ENCODE results near the gene LIMK2. TPM values are rescaled to one million over a fixed set of nuclear protein-coding genes. Genes with fewer than 3 reads are reported as not detected.
"Not testable (repeated sequence)": the region's sequence is repeated elsewhere in the genome, so short reads cannot be mapped to it uniquely, and the experiment has no call there.

The LIMK2 gene
- total RNA-seq, 1 donor from 2014 or later: 35.9 TPM

GRCh38 chr22:31241936-31242335 is 29.8 kb downstream of the LIMK2 start:
- intact Hi-C loops (cut with micrococcal nuclease): no loop called here
- no peak overlapping the region for H3K27ac Mint-ChIP-seq
- no peak overlapping the region for H3K4me3 Mint-ChIP-seq
- H3K4me1 Mint-ChIP-seq: peaks cover 37% of the 10 kb centered on the region
- peaks cover 8% of the 10 kb centered on the region for H3K36me3 Mint-ChIP-seq (ENCODE audit: low read depth)
- H3K27me3 Mint-ChIP-seq: no peaks in the 10 kb centered on the region
- DNase-seq: no peak
- no peaks in the 10 kb centered on the region for H3K9me3 Mint-ChIP-seq

- no peak overlapping the region for H3K4me3 Mint-ChIP-seq
- peaks cover 11% of the 10 kb centered on the region for H3K36me3 Mint-ChIP-seq (ENCODE audit: low read depth)
- intact Hi-C loops (cut with micrococcal nuclease): no loop called here
- DNase-seq: no peak
- H3K4me1 Mint-ChIP-seq: peaks cover 43% of the 10 kb centered on the region
- H3K27me3 Mint-ChIP-seq: no peaks in the 10 kb centered on the region
- H3K9me3 Mint-ChIP-seq: no peaks in the 10 kb centered on the region
- no peak overlapping the region for H3K27ac Mint-ChIP-seq
Measured at GRCh38 chr22:31243339-31244045, 31.4 kb downstream of the LIMK2 start.

- Mint-ChIP-seq H3K27me3 (no peaks in the 10 kb centered on the region), H3K36me3 (ENCODE audit: low read depth) (peaks cover 11% of the 10 kb centered on the region), H3K27ac (no peak overlapping the region), H3K4me1 (peaks cover 42% of the 10 kb centered on the region), H3K9me3 (no peaks in the 10 kb centered on the region), H3K4me3 (no peak overlapping the region)
- intact Hi-C loops (cut with micrococcal nuclease): no loop called here
- DNase-seq: no peak
Measured at GRCh38 chr22:31244046-31244942, 32.2 kb downstream of the LIMK2 start.

DNA sequence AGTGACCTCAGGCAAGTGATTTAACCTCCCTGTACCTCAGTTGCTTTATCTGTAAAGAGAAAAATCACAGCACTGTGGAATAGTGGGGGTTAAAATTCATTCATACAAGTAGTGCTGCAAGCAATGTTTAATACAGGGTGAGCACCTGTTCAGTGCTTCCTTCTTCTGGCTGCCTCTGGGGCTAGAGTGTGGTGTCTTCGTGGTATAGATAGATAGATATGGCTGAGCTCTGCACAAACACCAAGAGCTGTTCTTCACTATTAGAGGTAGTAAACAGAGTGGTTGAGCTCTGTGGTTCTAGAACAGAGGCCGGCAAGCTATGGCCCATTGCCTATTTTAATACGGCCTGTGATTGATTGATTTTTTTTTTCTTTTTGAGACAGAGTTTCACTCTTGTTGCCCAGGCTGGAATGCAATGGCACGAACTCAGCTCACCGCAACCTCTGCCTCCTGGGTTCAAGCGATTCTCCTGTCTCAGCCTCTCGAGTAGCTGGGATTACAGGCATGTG is 32.9 kb downstream of the LIMK2 start:
- intact Hi-C loops (cut with micrococcal nuclease): no loop called here
- Mint-ChIP-seq H3K36me3 (ENCODE audit: low read depth) (peaks cover 11% of the 10 kb centered on the region), H3K27ac (peak overlapping the region; percentile 49), H3K4me1 (peaks cover 36% of the 10 kb centered on the region), H3K9me3 (no peaks in the 10 kb centered on the region), H3K4me3 (no peak overlapping the region), H3K27me3 (no peaks in the 10 kb centered on the region)
- peak; percentile 62 for DNase-seq

GRCh38 chr22:31245998-31246397 is 33.9 kb downstream of the LIMK2 start:
- intact Hi-C loops (cut with micrococcal nuclease); H3K27ac Mint-ChIP-seq; H3K27me3 Mint-ChIP-seq; H3K36me3 Mint-ChIP-seq (ENCODE audit: low read depth); H3K9me3 Mint-ChIP-seq; H3K4me3 Mint-ChIP-seq; DNase-seq: not testable (repeated sequence)
- H3K4me1 Mint-ChIP-seq: peaks cover 32% of the 10 kb centered on the region

DNA sequence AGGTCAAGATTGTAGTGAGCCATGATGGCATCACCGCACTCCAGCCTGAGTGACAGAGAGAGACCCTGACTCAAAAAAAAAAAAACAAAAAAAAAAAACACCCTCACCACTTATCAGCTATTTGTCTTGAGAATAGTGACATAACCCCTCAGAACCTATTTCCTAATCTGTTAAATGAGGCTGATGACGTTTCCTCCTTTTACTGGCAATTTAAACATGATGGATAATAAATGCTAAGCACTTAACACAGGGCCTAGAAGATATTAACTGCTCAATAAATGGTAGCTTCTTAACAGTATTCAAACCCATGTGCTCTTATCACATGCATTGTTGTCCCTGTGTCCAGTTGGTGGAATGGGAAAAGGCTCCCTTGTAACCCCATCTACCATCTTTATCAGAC is 34.6 kb downstream of the LIMK2 start:
- Mint-ChIP-seq H3K4me3 (no peak overlapping the region), H3K36me3 (ENCODE audit: low read depth) (peaks cover 9% of the 10 kb centered on the region), H3K27ac (no peak overlapping the region), H3K27me3 (no peaks in the 10 kb centered on the region), H3K9me3 (no peaks in the 10 kb centered on the region), H3K4me1 (peaks cover 30% of the 10 kb centered on the region)
- intact Hi-C loops (cut with micrococcal nuclease): no loop called here
- DNase-seq: no peak

GRCh38 chr22:31247726-31248125 is 35.6 kb downstream of the LIMK2 start:
- H3K27me3 Mint-ChIP-seq: no peaks in the 10 kb centered on the region
- no peak for DNase-seq
- peaks cover 3% of the 10 kb centered on the region for H3K36me3 Mint-ChIP-seq (ENCODE audit: low read depth)
- H3K4me1 Mint-ChIP-seq: peaks cover 24% of the 10 kb centered on the region
- intact Hi-C loops (cut with micrococcal nuclease): no loop called here
- no peaks in the 10 kb centered on the region for H3K9me3 Mint-ChIP-seq
- peak overlapping the region; percentile 75 for H3K27ac Mint-ChIP-seq
- peak overlapping the region; percentile 79 for H3K4me3 Mint-ChIP-seq

DNA sequence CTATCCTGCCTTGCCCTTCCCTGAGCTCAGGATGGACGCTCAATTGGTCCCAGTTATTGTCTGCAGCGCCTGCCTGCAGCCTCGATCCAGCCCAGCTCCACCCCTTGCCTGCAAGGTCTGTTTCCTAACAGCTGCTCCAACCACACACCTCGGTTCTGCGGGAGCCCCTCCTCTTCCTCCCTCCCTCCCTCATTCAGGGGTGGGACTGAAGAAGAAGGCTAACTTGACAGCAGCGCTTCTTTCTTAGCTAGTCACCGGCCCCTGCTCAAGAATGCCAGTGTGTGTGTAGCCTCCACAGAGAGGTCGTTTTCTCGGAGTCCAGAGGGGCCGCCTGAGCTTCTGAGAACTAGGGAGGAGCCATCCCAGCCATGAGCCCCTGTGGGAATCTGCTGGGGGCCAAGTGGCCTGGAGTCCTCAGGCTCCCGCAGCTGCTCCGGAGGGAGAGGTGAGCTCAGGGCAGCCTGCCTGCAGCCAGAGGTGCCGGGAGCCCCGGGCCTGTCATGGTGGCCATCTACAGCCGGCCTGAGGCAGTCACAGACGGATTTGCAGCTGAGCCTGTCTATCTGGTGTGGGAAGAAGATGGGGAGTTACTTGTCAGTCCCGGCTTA is 36.1 kb downstream of the LIMK2 start:
- peak; percentile 93 for DNase-seq
- Mint-ChIP-seq H3K27me3 (no peaks in the 10 kb centered on the region), H3K4me1 (peaks cover 21% of the 10 kb centered on the region), H3K36me3 (ENCODE audit: low read depth) (peaks cover 3% of the 10 kb centered on the region), H3K4me3 (peak overlapping the region; percentile 79), H3K9me3 (no peaks in the 10 kb centered on the region), H3K27ac (peak overlapping the region; percentile 75)
- intact Hi-C loops (cut with micrococcal nuclease): no loop called here

DNA sequence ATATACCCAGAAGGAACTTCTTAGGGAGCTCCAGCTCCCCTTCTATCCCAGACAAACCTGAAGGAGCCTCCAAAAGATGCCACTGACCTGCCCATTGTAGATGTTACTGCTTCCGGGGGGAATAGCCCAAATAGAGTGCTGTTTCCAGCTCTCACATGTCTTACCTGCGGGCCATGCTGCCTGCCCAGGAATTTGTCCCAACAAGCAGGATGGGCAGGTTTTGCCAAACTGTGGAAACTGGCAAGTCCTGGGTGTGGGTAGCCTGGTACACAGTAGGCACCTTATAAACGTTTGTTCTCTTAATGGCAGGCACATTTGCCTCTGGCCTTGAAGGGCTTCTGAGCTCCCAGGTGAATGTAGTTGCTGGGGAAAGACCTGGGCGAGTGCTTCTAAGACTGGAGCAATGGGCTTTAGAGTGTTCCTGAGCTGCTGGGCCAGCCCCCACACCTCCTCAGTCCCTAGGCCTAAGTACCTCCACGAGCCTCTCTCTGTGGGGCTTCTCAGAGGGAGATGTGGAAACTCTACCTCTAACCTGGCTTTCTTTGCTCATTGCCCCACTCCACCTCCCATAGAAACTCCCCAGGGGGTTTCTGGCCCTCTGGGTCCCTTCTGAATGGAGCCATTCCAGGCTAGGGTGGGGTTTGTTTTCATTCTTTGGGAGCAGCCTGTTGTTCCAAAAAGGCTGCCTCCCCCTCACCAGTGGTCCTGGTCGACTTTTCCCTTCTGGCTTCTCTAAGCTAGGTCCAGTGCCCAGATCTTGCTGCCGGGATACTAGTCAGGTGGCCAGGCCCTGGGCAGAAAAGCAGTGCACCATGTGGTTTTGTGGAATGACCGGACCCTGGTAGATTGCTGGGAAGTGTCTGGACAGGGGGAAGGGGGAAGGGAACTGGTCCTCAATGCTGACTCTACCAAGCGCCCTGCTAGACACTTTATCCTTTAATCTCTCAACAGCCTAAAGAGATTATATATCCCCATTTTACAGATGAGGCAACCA is 37.2 kb downstream of the LIMK2 start:
- H3K36me3 Mint-ChIP-seq (ENCODE audit: low read depth): peaks cover 5% of the 10 kb centered on the region
- no peak overlapping the region for H3K4me3 Mint-ChIP-seq
- H3K9me3 Mint-ChIP-seq: no peaks in the 10 kb centered on the region
- intact Hi-C loops (cut with micrococcal nuclease): no loop called here
- H3K27me3 Mint-ChIP-seq: no peaks in the 10 kb centered on the region
- no peak overlapping the region for H3K27ac Mint-ChIP-seq
- peaks cover 19% of the 10 kb centered on the region for H3K4me1 Mint-ChIP-seq
- DNase-seq: no peak

GRCh38 chr22:31250740-31251600 is 38.9 kb downstream of the LIMK2 start:
- intact Hi-C loops (cut with micrococcal nuclease): no loop called here
- H3K36me3 Mint-ChIP-seq (ENCODE audit: low read depth): peaks cover 6% of the 10 kb centered on the region
- no peaks in the 10 kb centered on the region for H3K9me3 Mint-ChIP-seq
- no peak overlapping the region for H3K4me3 Mint-ChIP-seq
- peaks cover 23% of the 10 kb centered on the region for H3K4me1 Mint-ChIP-seq
- H3K27me3 Mint-ChIP-seq: no peaks in the 10 kb centered on the region
- DNase-seq: no peak
- H3K27ac Mint-ChIP-seq: no peak overlapping the region

DNA sequence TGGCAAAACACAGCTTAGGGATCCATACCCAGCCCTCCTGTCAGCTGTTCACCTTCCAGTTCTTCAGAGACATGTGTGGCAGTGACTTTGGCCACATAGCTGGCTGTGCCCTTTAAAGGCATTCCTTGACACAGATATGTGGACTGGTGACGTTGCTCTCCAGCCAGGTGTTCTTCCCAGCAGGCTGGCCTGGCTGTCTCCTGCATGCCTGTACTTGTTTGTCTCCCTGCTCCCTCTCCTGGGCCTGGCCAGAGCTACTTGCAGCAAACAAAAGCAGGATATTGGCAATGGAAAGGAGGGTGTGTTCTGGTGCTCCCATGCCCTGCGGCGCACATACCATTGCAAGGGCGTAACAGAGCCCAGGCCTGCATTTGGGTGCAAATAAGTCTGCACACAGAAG is 41.9 kb downstream of the LIMK2 start:
- no peak for DNase-seq
- H3K36me3 Mint-ChIP-seq (ENCODE audit: low read depth): peaks cover 13% of the 10 kb centered on the region
- H3K27ac Mint-ChIP-seq: no peak overlapping the region
- peaks cover 9% of the 10 kb centered on the region for H3K4me1 Mint-ChIP-seq
- no peaks in the 10 kb centered on the region for H3K27me3 Mint-ChIP-seq
- no peak overlapping the region for H3K4me3 Mint-ChIP-seq
- no peaks in the 10 kb centered on the region for H3K9me3 Mint-ChIP-seq
- intact Hi-C loops (cut with micrococcal nuclease): no loop called here

DNA sequence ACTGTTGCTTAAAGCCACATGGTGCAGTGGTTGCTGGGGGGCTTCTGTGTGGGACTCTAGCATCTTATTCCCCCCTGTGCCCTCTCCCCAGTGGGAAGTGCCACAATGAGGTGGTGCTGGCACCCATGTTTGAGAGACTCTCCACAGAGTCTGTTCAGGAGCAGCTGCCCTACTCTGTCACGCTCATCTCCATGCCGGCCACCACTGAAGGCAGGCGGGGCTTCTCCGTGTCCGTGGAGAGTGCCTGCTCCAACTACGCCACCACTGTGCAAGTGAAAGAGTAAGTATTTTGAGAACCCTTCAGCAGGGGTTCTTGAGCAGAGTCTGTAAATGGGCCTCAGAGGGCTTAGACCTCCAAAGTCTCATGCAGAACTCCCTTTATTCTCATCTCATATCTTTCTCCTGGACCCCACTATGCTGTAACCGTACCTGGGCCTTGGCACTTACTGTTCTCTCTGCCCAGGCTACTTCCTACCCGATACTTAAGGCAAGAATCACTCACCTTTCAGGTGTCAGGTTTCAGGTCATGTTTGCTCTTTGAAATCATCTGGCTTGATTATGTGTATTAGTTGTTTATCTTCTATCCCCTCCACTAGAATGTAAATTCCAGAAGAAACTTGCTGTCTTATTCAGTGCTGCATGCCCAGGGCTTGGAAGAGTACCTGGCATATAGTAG is 47.8 kb downstream of the LIMK2 start:
- no peak for DNase-seq
- intact Hi-C loops (cut with micrococcal nuclease): no loop called here
- H3K9me3 Mint-ChIP-seq: no peaks in the 10 kb centered on the region
- H3K4me1 Mint-ChIP-seq: peaks cover 5% of the 10 kb centered on the region
- no peak overlapping the region for H3K27ac Mint-ChIP-seq
- peaks cover 42% of the 10 kb centered on the region for H3K36me3 Mint-ChIP-seq (ENCODE audit: low read depth)
- H3K4me3 Mint-ChIP-seq: no peak overlapping the region
- H3K27me3 Mint-ChIP-seq: no peaks in the 10 kb centered on the region

All from activated CD4-positive, alpha-beta T cell treated with anti-CD3 and anti-CD28 coated beads, Interleukin-2, amount 10 ng/mL, durations not matched to agents 24 days and 14 days (primary cell).